NCI-H345 treated with DMSO at 0.1 percent for 48 hours (cell line): ENCODE results near the gene GHSR.

ENCODE experiments used
- DNase-seq: peaks from one replicate; lab custom pipeline; 2025; ENCODE audit not compliant: unreplicated experiment; lab: John Stamatoyannopoulos, UW

GHSR gene

GRCh38 chr3:172441581-172441980, 6.7 kb downstream of the GHSR start:
- DNase-seq: no peak

- no peak for DNase-seq
Observed at GRCh38 chr3:172438186-172438585, 10.1 kb downstream of the GHSR start.

GRCh38 chr3:172437713-172438112, 10.5 kb downstream of the GHSR start:
- no peak for DNase-seq

- no peak for DNase-seq
Observed at GRCh38 chr3:172415323-172415722, 32.9 kb downstream of the GHSR start.

- no peak for DNase-seq
Observed at GRCh38 chr3:172411478-172411947, 36.7 kb downstream of the GHSR start.

GRCh38 chr3:172410702-172411477, 37.4 kb downstream of the GHSR start:
- no peak for DNase-seq

GRCh38 chr3:172407872-172408271, 40.4 kb downstream of the GHSR start:
- DNase-seq: no peak

- no peak for DNase-seq
Observed at GRCh38 chr3:172405914-172406313, 42.3 kb downstream of the GHSR start.

GRCh38 chr3:172404237-172404962, 43.9 kb downstream of the GHSR start:
- no peak for DNase-seq

- no peak for DNase-seq
Observed at GRCh38 chr3:172402892-172403643, 45.2 kb downstream of the GHSR start.

GRCh38 chr3:172402090-172402489, 46.2 kb downstream of the GHSR start:
- no peak for DNase-seq

GRCh38 chr3:172398484-172398883, 49.8 kb downstream of the GHSR start:
- no peak for DNase-seq

- no peak for DNase-seq
Observed at GRCh38 chr3:172397716-172398405, 50.4 kb downstream of the GHSR start.

GRCh38 chr3:172396400-172396799, 51.9 kb downstream of the GHSR start:
- DNase-seq: no peak

GRCh38 chr3:172394692-172395091, 53.6 kb downstream of the GHSR start:
- DNase-seq: no peak
